ENCODE results near the gene RPL28.

The RPL28 gene

GRCh38 chr19:55384920-55385723, 610 bp upstream of the RPL28 start:
- TF ChIP-seq CTCF (IDR thresholded peaks at IDR 0.05; ENCODE audit: borderline replicate concordance, insufficient read depth, low read depth, low read length) = no peak
- H3K4me3 ChIP-seq (ENCODE audit: low read depth, low read length) = peak overlapping the region; percentile 99

GRCh38 chr19:55386493-55386971, 800 bp downstream of the RPL28 start:
- peak overlapping the region; percentile 99 for H3K4me3 ChIP-seq (ENCODE audit: low read depth, low read length)
- no peak for TF ChIP-seq CTCF (IDR thresholded peaks at IDR 0.05; ENCODE audit: borderline replicate concordance, insufficient read depth, low read depth, low read length)

- no peak for TF ChIP-seq CTCF (IDR thresholded peaks at IDR 0.05; ENCODE audit: borderline replicate concordance, insufficient read depth, low read depth, low read length)
- H3K4me3 ChIP-seq (ENCODE audit: low read depth, low read length) = peak overlapping the region; percentile 99
Observed at GRCh38 chr19:55387736-55388497, 2.2 kb downstream of the RPL28 start.

GRCh38 chr19:55389386-55390317, 3.9 kb downstream of the RPL28 start:
- no peak overlapping the region for H3K4me3 ChIP-seq (ENCODE audit: low read depth, low read length)

GRCh38 chr19:55390461-55390880, 4.7 kb downstream of the RPL28 start:
- no peak overlapping the region for H3K4me3 ChIP-seq (ENCODE audit: low read depth, low read length)
- no peak for TF ChIP-seq CTCF (IDR thresholded peaks at IDR 0.05; ENCODE audit: borderline replicate concordance, insufficient read depth, low read depth, low read length)

More at GRCh38 chr19:55389386-55390317, 3.9 kb downstream of the RPL28 start:
- no peak for TF ChIP-seq CTCF (IDR thresholded peaks at IDR 0.05; ENCODE audit: borderline replicate concordance, insufficient read depth, low read depth, low read length)

- no peak overlapping the region for H3K4me3 ChIP-seq (ENCODE audit: low read depth, low read length)
- TF ChIP-seq CTCF (IDR thresholded peaks at IDR 0.05; ENCODE audit: borderline replicate concordance, insufficient read depth, low read depth, low read length) = no peak
Observed at GRCh38 chr19:55391191-55391670, 5.5 kb downstream of the RPL28 start.
